KMS-11 (cell line): ENCODE measurements around the gene SATB2.

Experiments used
- H2AFZ ChIP-seq: fragments of 200-600 bp; sonication (generic); 2 replicates; pipeline ENCODE4 v1.6.1; 2016; ENCODE audit warnings: antibody characterized with exemption, mixed run types, low read depth
- H3K27ac ChIP-seq: fragments of 200-600 bp; sonication (generic); 2 replicates; pipeline ENCODE4 v1.6.1; 2016; ENCODE audit warnings: mild to moderate bottlenecking, mixed run types
- H3K27me3 ChIP-seq: fragments of 200-600 bp; sonication (generic); 2 replicates; pipeline ENCODE4 v1.6.1; 2017; ENCODE audit warnings: mild to moderate bottlenecking, low read depth, mixed run types, moderate library complexity; ENCODE audit not compliant: insufficient read depth
- H3K36me3 ChIP-seq: fragments of 200-600 bp; sonication (generic); 2 replicates; pipeline ENCODE4 v1.6.1; 2017; ENCODE audit warnings: mild to moderate bottlenecking, mixed run types; ENCODE audit not compliant: insufficient read depth
- H3K4me1 ChIP-seq: fragments of 200-600 bp; sonication (generic); 2 replicates; pipeline ENCODE4 v1.6.1; 2016; ENCODE audit warnings: mild to moderate bottlenecking, low read depth, mixed run types; ENCODE audit not compliant: poor library complexity, severe bottlenecking
- H3K4me2 ChIP-seq: fragments of 200-600 bp; sonication (generic); 2 replicates; pipeline ENCODE4 v1.7.0; 2016; ENCODE audit warnings: mild to moderate bottlenecking, mixed run types
- H3K4me3 ChIP-seq: fragments of 200-600 bp; sonication (generic); IDR thresholded peaks from 2 replicates; pipeline ENCODE4 v1.6.1; 2017; ENCODE audit warnings: low read depth, low read length, mixed read lengths; ENCODE audit not compliant: insufficient read depth
- H3K79me2 ChIP-seq: fragments of 200-600 bp; sonication (generic); 2 replicates; pipeline ENCODE4 v1.6.1; 2016; ENCODE audit warnings: low read depth, mixed run types; ENCODE audit not compliant: insufficient read depth
- H3K9ac ChIP-seq: fragments of 200-600 bp; sonication (generic); 2 replicates; pipeline ENCODE4 v1.6.1; 2016; ENCODE audit warnings: mild to moderate bottlenecking, mixed run types
- H4K20me1 ChIP-seq: fragments of 200-600 bp; sonication (generic); 2 replicates; pipeline ENCODE4 v1.6.1; 2016; ENCODE audit warnings: mild to moderate bottlenecking, mixed run types; ENCODE audit not compliant: insufficient read depth
- TF ChIP-seq, protein P1 (sequence below): fragments of 200-600 bp; sonication (generic); conservative IDR thresholded peaks from 2 replicates; pipeline ENCODE4 v1.6.1; 2017; ENCODE audit warnings: low read depth, mild to moderate bottlenecking, antibody characterized with exemption, low read length, moderate library complexity, mixed read lengths

Gene SATB2

DNA sequence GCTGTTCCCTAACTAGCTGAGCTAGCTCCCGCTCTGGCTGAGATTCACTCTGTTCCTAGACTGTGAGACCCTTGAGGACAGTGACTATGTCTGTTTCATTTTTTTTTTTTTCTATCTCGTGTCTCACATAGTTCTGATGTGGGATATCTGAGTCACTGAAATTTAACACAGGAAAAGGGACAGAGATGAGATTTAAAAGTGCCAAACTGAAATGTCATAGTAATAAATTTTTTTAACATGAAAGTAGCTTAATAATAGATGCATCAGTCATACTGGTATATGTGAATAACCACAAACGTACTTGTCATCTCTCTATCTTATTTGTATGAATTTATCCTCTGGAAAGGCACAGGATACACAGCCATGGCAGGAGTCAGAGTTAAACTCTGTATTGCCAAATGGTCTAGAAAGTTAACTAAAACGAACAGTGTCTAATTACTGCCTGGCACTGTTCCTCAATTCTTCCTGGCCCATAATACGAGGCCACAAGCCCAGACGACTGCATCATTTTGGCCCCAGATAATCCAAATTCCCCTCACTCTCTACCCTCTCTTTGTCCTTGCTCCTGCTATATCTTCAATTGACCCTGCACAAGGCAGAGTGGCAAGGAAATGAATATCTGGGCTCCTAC lies 87.5 kb downstream of the SATB2 start:
- H3K79me2 ChIP-seq, result no peaks in the 10 kb centered on the region
- H3K36me3 ChIP-seq, result no peaks in the 10 kb centered on the region
- H3K4me2 ChIP-seq, result no peak overlapping the region
- TF ChIP-seq, protein P1, sequence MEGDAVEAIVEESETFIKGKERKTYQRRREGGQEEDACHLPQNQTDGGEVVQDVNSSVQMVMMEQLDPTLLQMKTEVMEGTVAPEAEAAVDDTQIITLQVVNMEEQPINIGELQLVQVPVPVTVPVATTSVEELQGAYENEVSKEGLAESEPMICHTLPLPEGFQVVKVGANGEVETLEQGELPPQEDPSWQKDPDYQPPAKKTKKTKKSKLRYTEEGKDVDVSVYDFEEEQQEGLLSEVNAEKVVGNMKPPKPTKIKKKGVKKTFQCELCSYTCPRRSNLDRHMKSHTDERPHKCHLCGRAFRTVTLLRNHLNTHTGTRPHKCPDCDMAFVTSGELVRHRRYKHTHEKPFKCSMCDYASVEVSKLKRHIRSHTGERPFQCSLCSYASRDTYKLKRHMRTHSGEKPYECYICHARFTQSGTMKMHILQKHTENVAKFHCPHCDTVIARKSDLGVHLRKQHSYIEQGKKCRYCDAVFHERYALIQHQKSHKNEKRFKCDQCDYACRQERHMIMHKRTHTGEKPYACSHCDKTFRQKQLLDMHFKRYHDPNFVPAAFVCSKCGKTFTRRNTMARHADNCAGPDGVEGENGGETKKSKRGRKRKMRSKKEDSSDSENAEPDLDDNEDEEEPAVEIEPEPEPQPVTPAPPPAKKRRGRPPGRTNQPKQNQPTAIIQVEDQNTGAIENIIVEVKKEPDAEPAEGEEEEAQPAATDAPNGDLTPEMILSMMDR, result no peak
- H2AFZ ChIP-seq, result no peak overlapping the region
- no peak overlapping the region for H3K27ac ChIP-seq
- H4K20me1 ChIP-seq, result no peaks in the 10 kb centered on the region
- H3K27me3 ChIP-seq, result no peaks in the 10 kb centered on the region
- no peak overlapping the region for H3K4me3 ChIP-seq
- no peak overlapping the region for H3K9ac ChIP-seq
- no peaks in the 10 kb centered on the region for H3K4me1 ChIP-seq

DNA sequence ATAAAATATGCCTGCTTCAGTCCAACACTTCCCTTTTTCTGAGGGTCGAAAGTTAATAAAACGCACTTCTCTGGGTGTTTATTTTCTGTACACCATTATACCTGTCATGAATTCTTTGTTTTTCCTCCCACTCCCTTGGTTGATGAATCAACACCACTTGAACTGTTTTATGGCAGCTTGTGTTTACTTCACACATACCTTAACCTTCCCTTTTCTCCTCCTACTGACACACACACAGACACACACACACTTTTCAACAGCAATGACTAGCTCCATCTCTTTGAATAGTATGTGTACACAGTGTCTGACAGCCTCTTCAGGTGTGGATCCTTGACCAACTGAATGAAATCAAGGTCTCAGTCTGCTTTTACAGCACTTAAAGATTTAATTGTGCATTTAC lies 91.3 kb downstream of the SATB2 start:
- Histone ChIP-seq H3K4me3 (no peak overlapping the region), H3K4me2 (no peak overlapping the region), H3K27ac (no peak overlapping the region), H4K20me1 (no peaks in the 10 kb centered on the region), H3K4me1 (no peaks in the 10 kb centered on the region), H3K79me2 (no peaks in the 10 kb centered on the region), H3K36me3 (no peaks in the 10 kb centered on the region), H3K27me3 (no peaks in the 10 kb centered on the region), H3K9ac (no peak overlapping the region), H2AFZ (no peak overlapping the region)
- TF ChIP-seq, protein P1, result no peak

DNA sequence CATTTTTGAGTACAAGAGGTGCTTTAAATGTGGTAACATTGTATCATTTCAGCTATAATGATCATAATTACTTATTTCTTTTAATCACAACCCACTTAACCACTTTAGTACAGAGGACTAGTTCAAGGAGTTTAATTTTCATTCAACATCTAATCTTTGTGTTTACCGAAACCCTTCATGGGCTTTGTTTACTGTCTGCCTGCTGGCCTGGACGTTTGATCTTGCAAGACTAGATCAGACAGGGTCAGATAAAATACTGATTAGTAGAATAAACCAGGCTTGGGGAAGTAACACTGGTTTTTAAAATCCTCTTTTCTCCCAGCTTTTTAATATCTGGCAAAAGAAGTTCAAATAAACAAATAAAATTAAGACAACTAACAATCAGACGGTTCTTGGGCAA lies 93.6 kb downstream of the SATB2 start:
- H3K27me3 ChIP-seq, result no peaks in the 10 kb centered on the region
- no peaks in the 10 kb centered on the region for H3K79me2 ChIP-seq
- no peaks in the 10 kb centered on the region for H4K20me1 ChIP-seq
- H2AFZ ChIP-seq, result no peak overlapping the region
- H3K4me2 ChIP-seq, result no peak overlapping the region
- H3K9ac ChIP-seq, result no peak overlapping the region
- TF ChIP-seq, protein P1, result no peak
- no peaks in the 10 kb centered on the region for H3K4me1 ChIP-seq
- H3K36me3 ChIP-seq, result no peaks in the 10 kb centered on the region
- no peak overlapping the region for H3K4me3 ChIP-seq
- H3K27ac ChIP-seq, result no peak overlapping the region

DNA sequence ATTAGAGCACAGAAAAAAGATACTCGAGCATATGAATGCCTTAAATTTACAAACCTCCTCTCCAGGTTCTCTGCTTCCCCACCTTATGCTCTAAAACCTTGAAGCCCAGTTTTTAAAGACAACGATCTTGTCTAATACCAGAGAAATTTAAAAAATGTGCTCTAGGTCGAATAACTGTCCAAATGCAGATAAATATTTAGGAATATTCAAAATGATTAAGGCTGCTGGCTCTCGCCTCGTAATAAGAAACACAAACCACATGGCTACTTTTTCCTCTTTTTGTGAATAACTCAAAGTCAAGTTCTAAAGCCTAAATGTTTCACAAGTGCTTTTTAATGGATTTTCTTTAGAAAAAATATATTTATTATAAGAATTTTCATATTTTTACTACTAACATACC lies 101.3 kb downstream of the SATB2 start:
- Histone ChIP-seq H3K27me3 (no peaks in the 10 kb centered on the region), H3K4me2 (no peak overlapping the region), H2AFZ (no peak overlapping the region), H4K20me1 (no peaks in the 10 kb centered on the region), H3K4me3 (no peak overlapping the region), H3K79me2 (no peaks in the 10 kb centered on the region), H3K27ac (no peak overlapping the region), H3K9ac (no peak overlapping the region), H3K4me1 (no peaks in the 10 kb centered on the region), H3K36me3 (no peaks in the 10 kb centered on the region)
- TF ChIP-seq, protein P1, result no peak
